HL-60 (cell line): ENCODE results near the gene TAS1R1.

Source experiments
- DNase-seq, 2 experiments: peaks; one replicate each; pipeline ENCODE4 v3.0.0-alpha.2; 2010 to 2020; ENCODE audit warnings: low read depth in 1 of 2, low spot score in 1 of 2
- H3K27ac ChIP-seq: fragments of 250-450 bp; sonication (Bioruptor Pico); replicated peaks from 2 replicates; pipeline ENCODE4 v1.5.1; 2020; ENCODE audit warnings: mild to moderate bottlenecking, moderate library complexity
- H3K27me3 ChIP-seq: fragments of 250-450 bp; sonication (Bioruptor Pico); 2 replicates; pipeline ENCODE4 v1.5.1; 2021; ENCODE audit warnings: mild to moderate bottlenecking, moderate library complexity; ENCODE audit not compliant: insufficient read depth, poor library complexity, severe bottlenecking
- H3K4me3 ChIP-seq: replicated peaks from 2 replicates; pipeline ENCODE4 v1.5.1; 2011; ENCODE audit warnings: mild to moderate bottlenecking, control low read depth, low read length; ENCODE audit not compliant: insufficient read depth
- GABPA ChIP-seq: IDR thresholded peaks from 2 replicates; pipeline ENCODE4 v1.6.1; 2012; ENCODE audit warnings: low read depth
- POLR2AphosphoS5 ChIP-seq: IDR thresholded peaks from 2 replicates; pipeline ENCODE4 v1.6.1; 2012; ENCODE audit warnings: low read depth
- SPI1 ChIP-seq: IDR thresholded peaks from 2 replicates; pipeline ENCODE4 v1.6.1; 2012; ENCODE audit warnings: low read depth, mild to moderate bottlenecking, borderline replicate concordance
- TF ChIP-seq, protein P1 (sequence below): IDR thresholded peaks from one replicate; pipeline ENCODE4 v1.5.1; 2011; ENCODE audit warnings: low read length, control low read depth, inconsistent platforms; ENCODE audit not compliant: insufficient read depth
- TF ChIP-seq, protein P2 (sequence below): IDR thresholded peaks from 2 replicates; pipeline ENCODE4 v1.6.1; 2012; ENCODE audit warnings: low read depth; ENCODE audit not compliant: insufficient replicate concordance

Gene TAS1R1

DNA sequence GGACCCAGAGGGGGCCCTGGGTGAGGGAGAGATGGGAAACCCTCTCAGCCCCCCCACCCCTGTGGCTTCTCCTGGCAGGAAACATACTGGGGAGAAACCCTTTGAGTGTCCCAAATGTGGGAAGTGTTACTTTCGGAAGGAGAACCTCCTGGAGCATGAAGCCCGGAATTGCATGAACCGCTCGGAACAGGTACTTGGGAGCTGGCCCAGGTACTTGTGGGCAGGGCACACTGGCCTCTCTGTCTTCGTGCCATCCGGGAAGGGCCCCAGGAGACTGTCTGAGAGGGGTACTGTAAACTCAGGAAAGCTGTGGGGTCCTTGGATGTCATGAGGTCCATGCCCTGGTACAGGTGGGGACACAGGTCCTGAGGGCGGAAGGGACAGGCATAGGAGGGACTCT lies 30.7 kb downstream of the TAS1R1 start:
- H3K27ac ChIP-seq = no peak overlapping the region
- no peak overlapping the region for H3K4me3 ChIP-seq
- TF ChIP-seq, protein P1, sequence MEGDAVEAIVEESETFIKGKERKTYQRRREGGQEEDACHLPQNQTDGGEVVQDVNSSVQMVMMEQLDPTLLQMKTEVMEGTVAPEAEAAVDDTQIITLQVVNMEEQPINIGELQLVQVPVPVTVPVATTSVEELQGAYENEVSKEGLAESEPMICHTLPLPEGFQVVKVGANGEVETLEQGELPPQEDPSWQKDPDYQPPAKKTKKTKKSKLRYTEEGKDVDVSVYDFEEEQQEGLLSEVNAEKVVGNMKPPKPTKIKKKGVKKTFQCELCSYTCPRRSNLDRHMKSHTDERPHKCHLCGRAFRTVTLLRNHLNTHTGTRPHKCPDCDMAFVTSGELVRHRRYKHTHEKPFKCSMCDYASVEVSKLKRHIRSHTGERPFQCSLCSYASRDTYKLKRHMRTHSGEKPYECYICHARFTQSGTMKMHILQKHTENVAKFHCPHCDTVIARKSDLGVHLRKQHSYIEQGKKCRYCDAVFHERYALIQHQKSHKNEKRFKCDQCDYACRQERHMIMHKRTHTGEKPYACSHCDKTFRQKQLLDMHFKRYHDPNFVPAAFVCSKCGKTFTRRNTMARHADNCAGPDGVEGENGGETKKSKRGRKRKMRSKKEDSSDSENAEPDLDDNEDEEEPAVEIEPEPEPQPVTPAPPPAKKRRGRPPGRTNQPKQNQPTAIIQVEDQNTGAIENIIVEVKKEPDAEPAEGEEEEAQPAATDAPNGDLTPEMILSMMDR = no peak
- no peak for TF ChIP-seq SPI1
- TF ChIP-seq, protein P2, sequence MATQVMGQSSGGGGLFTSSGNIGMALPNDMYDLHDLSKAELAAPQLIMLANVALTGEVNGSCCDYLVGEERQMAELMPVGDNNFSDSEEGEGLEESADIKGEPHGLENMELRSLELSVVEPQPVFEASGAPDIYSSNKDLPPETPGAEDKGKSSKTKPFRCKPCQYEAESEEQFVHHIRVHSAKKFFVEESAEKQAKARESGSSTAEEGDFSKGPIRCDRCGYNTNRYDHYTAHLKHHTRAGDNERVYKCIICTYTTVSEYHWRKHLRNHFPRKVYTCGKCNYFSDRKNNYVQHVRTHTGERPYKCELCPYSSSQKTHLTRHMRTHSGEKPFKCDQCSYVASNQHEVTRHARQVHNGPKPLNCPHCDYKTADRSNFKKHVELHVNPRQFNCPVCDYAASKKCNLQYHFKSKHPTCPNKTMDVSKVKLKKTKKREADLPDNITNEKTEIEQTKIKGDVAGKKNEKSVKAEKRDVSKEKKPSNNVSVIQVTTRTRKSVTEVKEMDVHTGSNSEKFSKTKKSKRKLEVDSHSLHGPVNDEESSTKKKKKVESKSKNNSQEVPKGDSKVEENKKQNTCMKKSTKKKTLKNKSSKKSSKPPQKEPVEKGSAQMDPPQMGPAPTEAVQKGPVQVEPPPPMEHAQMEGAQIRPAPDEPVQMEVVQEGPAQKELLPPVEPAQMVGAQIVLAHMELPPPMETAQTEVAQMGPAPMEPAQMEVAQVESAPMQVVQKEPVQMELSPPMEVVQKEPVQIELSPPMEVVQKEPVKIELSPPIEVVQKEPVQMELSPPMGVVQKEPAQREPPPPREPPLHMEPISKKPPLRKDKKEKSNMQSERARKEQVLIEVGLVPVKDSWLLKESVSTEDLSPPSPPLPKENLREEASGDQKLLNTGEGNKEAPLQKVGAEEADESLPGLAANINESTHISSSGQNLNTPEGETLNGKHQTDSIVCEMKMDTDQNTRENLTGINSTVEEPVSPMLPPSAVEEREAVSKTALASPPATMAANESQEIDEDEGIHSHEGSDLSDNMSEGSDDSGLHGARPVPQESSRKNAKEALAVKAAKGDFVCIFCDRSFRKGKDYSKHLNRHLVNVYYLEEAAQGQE = no peak
- no peak for DNase-seq
- H3K27me3 ChIP-seq = no peaks in the 10 kb centered on the region

DNA sequence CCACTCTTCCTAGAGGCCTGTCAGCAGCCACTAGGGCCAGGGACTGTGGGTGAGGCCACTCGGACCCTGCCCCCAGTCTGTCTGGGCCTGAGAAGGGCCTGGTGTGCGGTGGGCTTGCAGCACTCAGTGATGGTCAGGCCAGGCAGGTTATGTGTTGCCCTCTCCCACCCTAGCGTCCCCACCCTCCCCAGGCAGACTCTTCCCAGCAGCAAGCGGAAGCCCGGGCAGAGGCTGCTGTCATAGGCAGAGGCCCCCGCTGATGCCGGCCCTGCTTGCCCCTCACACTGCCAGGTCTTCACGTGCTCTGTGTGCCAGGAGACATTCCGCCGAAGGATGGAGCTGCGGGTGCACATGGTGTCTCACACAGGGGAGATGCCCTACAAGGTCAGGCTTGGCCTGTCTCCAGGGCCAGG lies 31.3 kb downstream of the TAS1R1 start:
- H3K4me3 ChIP-seq = no peak overlapping the region
- TF ChIP-seq POLR2AphosphoS5 (no peak; the same call in 1 of the 2 replicates), SPI1 (no peak)
- no peak for DNase-seq
- no peaks in the 10 kb centered on the region for H3K27me3 ChIP-seq
- H3K27ac ChIP-seq = no peak overlapping the region

DNA sequence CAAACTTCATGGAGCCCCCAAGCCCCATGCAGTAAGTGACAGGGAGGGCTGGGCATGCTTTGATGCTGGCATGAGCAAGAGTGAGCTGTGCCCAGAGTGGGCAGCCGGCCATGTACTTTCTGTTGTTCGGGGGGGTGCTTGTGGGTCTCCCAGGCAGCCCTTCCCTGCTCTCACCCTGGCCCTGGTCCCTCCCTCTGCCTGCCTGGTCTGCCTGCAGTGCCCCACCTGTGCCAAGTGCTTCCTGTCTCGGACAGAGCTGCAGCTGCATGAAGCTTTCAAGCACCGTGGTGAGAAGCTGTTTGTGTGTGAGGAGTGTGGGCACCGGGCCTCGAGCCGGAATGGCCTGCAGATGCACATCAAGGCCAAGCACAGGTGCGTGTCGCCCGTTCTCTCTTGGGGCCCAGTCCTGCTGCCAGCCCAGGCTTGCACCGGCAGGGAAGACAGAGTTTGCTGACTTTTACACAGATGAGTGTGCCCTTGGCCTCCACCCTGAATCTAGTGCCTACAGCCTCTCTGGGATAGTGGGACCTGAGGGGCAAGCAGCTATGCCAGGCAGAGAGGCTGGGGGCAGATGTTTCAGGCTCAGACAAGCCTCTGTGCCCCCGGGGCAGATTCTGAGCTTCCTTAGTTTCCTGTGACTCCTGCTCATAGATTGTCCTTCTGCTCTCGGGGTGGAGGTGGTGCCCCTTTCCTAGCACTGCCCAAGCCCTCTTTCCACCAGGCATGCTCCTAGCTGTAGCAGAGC lies 32.3 kb downstream of the TAS1R1 start:
- TF ChIP-seq POLR2AphosphoS5 (no peak), SPI1 (no peak), GABPA (no peak)
- TF ChIP-seq, protein P2 = no peak
- TF ChIP-seq, protein P1 = no peak
- no peak for DNase-seq
- H3K4me3 ChIP-seq = no peak overlapping the region
- no peaks in the 10 kb centered on the region for H3K27me3 ChIP-seq
- H3K27ac ChIP-seq = no peak overlapping the region

DNA sequence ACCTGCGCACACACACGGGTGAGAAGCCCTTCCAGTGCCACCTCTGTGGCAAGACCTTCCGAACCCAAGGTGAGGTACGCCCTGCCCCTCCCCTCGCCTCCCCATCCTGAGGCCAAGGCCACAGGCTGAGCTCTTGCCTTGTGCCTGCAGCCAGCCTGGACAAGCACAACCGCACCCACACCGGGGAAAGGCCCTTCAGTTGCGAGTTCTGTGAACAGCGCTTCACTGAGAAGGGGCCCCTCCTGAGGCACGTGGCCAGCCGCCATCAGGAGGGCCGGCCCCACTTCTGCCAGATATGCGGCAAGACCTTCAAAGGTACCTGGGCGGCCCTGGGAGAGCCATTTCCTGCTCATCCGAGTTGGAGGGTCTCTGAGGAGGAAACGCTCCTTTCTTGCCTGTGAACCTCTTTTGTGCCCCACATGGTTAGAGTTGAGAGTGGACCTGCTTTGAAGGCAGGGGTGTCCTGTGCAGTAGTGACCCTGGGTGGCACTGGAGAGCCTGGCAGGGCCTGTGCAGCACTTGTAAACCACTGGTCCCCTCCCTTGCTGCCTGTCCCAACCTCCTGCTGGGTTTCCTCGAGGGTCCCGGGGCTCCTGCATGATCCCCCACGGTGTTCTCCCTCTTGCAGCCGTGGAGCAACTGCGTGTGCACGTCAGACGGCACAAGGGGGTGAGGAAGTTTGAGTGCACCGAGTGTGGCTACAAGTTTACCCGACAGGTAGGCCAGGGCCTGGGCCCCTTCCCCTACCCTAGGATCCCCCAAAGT lies 33.2 kb downstream of the TAS1R1 start:
- Histone ChIP-seq H3K27me3 (no peaks in the 10 kb centered on the region), H3K27ac (no peak overlapping the region), H3K4me3 (no peak overlapping the region)
- peak; percentile 25; the same call in 1 of the 2 replicates for TF ChIP-seq POLR2AphosphoS5
- TF ChIP-seq SPI1 = no peak
- TF ChIP-seq, protein P2 = no peak
- TF ChIP-seq, protein P1 = no peak
- DNase-seq = no peak
